ENCODE data around the gene AP3M1. TPM values are rescaled to one million over a fixed set of nuclear protein-coding genes. Genes with fewer than 3 reads are reported as not detected.
"Not testable (repeated sequence)": the region's sequence is repeated elsewhere in the genome, so short reads cannot be mapped to it uniquely, and the experiment has no call there.

The AP3M1 gene
- total RNA-seq, 1 donor from 2014 or later = 22.4 TPM

DNA sequence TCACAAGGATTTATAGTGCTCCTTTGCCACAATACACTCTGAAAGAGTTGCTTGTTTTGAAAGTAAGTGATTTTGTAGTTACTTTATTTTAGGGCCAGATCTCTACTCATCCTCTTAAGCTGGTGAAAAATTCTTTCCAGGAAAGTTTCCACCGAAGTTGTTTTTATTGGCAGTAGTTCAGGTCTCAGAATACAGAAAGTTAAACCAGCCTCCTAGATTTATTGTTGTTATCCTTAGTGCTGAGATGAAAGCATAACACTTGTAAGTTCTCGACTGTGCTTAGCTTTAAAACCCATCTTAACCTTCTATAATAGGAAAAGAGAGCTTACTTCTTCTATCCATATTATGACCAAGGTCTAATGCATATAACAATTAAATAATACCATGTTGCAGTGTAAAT lies 5.5 kb downstream of the AP3M1 start:
- H3K9me3 ChIP-seq (ENCODE audit: control insufficient read depth in 3 of 3, low read length in 3 of 3) = no peaks in the 10 kb centered on the region
- no peak overlapping the region for H3K27ac ChIP-seq (ENCODE audit: low read depth, low read length)
- H3K36me3 ChIP-seq (ENCODE audit: control insufficient read depth in 3 of 3, insufficient read depth in 3 of 3, low read length in 3 of 3) = peaks cover 0 to 1% (median under 1%) of the 10 kb centered on the region in 3 donors
- no peak overlapping the region for H3K9ac ChIP-seq (ENCODE audit: low read depth in 1 of 3, low read length in 3 of 3)
- H3K27me3 ChIP-seq (ENCODE audit: control insufficient read depth in 3 of 3, insufficient read depth in 3 of 3, low read length in 3 of 3) = no peaks in the 10 kb centered on the region
- no peak overlapping the region for H3K4me3 ChIP-seq (ENCODE audit: low read length in 3 of 3)
- peaks cover 6 to 28% (median 21%) of the 10 kb centered on the region in 3 donors for H3K4me1 ChIP-seq (ENCODE audit: control insufficient read depth in 3 of 3, insufficient read depth in 3 of 3, low read length in 3 of 3)

DNA sequence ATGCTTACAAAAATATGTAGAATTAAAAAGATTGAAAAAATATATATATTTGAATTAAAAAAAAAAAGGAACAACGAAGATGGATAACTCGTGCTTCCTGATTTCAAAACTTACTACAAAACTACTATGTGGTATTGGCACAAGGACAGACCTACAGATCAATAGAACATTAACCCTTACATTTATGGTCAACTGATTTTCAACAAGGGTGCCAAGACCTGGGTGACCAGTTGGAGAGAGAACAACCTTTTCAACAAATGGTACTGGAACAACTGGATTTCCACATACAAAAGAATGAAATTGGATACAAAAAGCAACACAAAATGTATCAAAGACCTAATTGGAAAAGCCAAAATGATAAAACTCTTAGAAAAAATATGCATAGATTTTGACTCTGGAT lies 10.1 kb downstream of the AP3M1 start:
- Histone ChIP-seq H3K9me3 (ENCODE audit: control insufficient read depth in 3 of 3, low read length in 3 of 3) (no peaks in the 10 kb centered on the region), H3K9ac (ENCODE audit: low read depth in 1 of 3, low read length in 3 of 3) (no peak overlapping the region), H3K27ac (ENCODE audit: low read depth, low read length) (no peak overlapping the region), H3K4me3 (ENCODE audit: low read length in 3 of 3) (no peak overlapping the region), H3K4me1 (ENCODE audit: control insufficient read depth in 3 of 3, insufficient read depth in 3 of 3, low read length in 3 of 3) (peaks cover 0 to 9% (median 8%) of the 10 kb centered on the region in 3 donors), H3K36me3 (ENCODE audit: control insufficient read depth in 3 of 3, insufficient read depth in 3 of 3, low read length in 3 of 3) (peaks cover 20 to 31% (median 28%) of the 10 kb centered on the region in 3 donors), H3K27me3 (ENCODE audit: control insufficient read depth in 3 of 3, insufficient read depth in 3 of 3, low read length in 3 of 3) (no peaks in the 10 kb centered on the region)

DNA sequence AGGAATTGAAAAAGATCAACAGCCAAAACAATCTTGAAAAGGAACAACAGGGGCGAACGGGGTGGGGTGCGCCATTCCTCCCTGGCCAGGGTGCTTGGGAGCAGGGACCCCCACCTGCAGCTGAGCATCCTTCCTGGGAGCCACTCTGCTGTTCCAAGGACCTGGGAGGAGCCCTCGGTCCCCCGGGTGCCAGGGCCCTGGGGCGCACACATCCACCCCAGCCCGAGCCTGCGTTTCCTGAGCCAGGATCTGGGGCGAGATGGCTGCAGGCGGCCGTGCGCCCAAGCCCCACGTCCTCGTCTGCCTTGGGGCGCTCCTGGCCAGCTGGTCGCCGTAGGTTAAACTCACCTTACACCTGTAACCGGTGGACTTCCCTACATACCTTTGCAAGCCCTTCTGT lies 10.6 kb downstream of the AP3M1 start:
- H3K27me3 ChIP-seq (ENCODE audit: control insufficient read depth in 3 of 3, insufficient read depth in 3 of 3, low read length in 3 of 3) = no peaks in the 10 kb centered on the region
- peaks cover 0 to 3% (median 2%) of the 10 kb centered on the region in 3 donors for H3K4me1 ChIP-seq (ENCODE audit: control insufficient read depth in 3 of 3, insufficient read depth in 3 of 3, low read length in 3 of 3)
- no peaks in the 10 kb centered on the region for H3K9me3 ChIP-seq (ENCODE audit: control insufficient read depth in 3 of 3, low read length in 3 of 3)
- H3K27ac ChIP-seq (ENCODE audit: low read depth, low read length) = no peak overlapping the region
- H3K9ac ChIP-seq (ENCODE audit: low read depth in 1 of 3, low read length in 3 of 3) = no peak overlapping the region
- peaks cover 20 to 34% (median 30%) of the 10 kb centered on the region in 3 donors for H3K36me3 ChIP-seq (ENCODE audit: control insufficient read depth in 3 of 3, insufficient read depth in 3 of 3, low read length in 3 of 3)
- H3K4me3 ChIP-seq (ENCODE audit: low read length in 3 of 3) = no peak overlapping the region

DNA sequence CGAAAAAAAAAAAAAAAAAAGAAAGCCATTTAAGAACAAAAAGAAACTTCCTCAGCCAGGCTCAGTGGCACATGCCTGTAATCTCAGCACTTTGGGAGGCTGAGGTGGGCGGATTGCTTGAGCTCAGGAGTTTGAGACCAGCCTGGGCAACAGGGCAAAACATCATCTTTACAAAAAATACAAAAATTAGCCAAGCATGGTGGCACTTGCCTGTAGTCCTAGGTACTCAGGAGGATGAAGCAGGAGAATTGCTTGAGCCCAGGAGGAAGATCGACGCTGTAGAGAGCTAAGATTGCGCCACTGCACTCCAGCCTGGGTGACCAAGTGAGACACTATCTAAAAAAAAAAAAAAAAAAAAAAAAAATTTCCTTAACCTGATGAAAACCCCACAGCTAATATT lies 12.0 kb downstream of the AP3M1 start:
- H3K4me3 ChIP-seq (ENCODE audit: low read length in 3 of 3); H3K9ac ChIP-seq (ENCODE audit: low read depth in 1 of 3, low read length in 3 of 3); H3K4me1 ChIP-seq (ENCODE audit: control insufficient read depth in 3 of 3, insufficient read depth in 3 of 3, low read length in 3 of 3); H3K9me3 ChIP-seq (ENCODE audit: control insufficient read depth in 3 of 3, low read length in 3 of 3); H3K27ac ChIP-seq (ENCODE audit: low read depth, low read length); H3K27me3 ChIP-seq (ENCODE audit: control insufficient read depth in 3 of 3, insufficient read depth in 3 of 3, low read length in 3 of 3): not testable (repeated sequence)
- H3K36me3 ChIP-seq (ENCODE audit: control insufficient read depth in 3 of 3, insufficient read depth in 3 of 3, low read length in 3 of 3) = peaks cover 20 to 40% (median 34%) of the 10 kb centered on the region in 3 donors

DNA sequence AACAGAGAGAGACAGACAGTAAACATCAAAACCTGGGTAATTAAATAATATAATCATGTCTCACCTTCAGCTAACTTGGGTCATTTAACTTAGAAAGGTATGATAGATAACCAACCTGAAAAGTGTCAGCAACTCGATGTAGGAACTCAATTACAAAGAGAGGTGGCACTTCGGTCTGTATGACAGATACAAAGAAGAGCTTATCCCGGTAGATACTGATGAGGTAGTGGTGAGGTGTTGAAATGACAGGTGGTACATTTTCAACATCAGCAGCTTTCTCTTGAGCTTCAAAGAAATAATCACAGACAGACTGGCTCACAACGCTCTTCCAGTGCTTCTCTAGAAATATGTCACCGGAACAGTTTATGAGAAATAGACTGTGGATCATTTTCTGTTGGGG lies 12.6 kb downstream of the AP3M1 start:
- H3K36me3 ChIP-seq (ENCODE audit: control insufficient read depth in 3 of 3, insufficient read depth in 3 of 3, low read length in 3 of 3) = peaks cover 24 to 40% (median 38%) of the 10 kb centered on the region in 3 donors
- no peaks in the 10 kb centered on the region for H3K9me3 ChIP-seq (ENCODE audit: control insufficient read depth in 3 of 3, low read length in 3 of 3)
- H3K27ac ChIP-seq (ENCODE audit: low read depth, low read length) = no peak overlapping the region
- no peaks in the 10 kb centered on the region for H3K27me3 ChIP-seq (ENCODE audit: control insufficient read depth in 3 of 3, insufficient read depth in 3 of 3, low read length in 3 of 3)
- H3K4me3 ChIP-seq (ENCODE audit: low read length in 3 of 3) = no peak overlapping the region
- no peak overlapping the region for H3K9ac ChIP-seq (ENCODE audit: low read depth in 1 of 3, low read length in 3 of 3)
- peaks cover 0 to 2% (median 0%) of the 10 kb centered on the region in 3 donors for H3K4me1 ChIP-seq (ENCODE audit: control insufficient read depth in 3 of 3, insufficient read depth in 3 of 3, low read length in 3 of 3)

DNA sequence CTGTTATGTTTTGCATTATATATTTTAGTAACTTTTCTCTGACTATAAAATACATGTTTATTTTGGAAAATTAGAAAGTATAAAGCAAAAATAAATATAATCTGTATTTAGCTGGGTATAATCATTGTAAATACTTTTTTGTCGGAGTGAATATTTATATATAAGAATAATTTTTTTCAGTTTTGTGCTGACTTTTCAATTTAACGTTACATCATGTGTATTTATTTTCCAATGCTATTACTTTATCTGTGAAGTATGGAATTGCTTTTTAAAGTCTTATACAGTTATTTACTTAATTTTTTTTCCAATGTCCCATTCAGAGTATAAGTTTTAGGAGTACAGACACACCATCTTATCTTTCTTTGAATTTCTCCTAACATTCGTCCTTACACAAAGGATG lies 15.2 kb downstream of the AP3M1 start:
- Histone ChIP-seq H3K27me3 (ENCODE audit: control insufficient read depth in 3 of 3, insufficient read depth in 3 of 3, low read length in 3 of 3) (no peaks in the 10 kb centered on the region), H3K27ac (ENCODE audit: low read depth, low read length) (no peak overlapping the region), H3K36me3 (ENCODE audit: control insufficient read depth in 3 of 3, insufficient read depth in 3 of 3, low read length in 3 of 3) (peaks cover 30 to 49% (median 48%) of the 10 kb centered on the region in 3 donors), H3K4me1 (ENCODE audit: control insufficient read depth in 3 of 3, insufficient read depth in 3 of 3, low read length in 3 of 3) (peaks cover 0 to 2% (median 0%) of the 10 kb centered on the region in 3 donors), H3K4me3 (ENCODE audit: low read length in 3 of 3) (no peak overlapping the region), H3K9me3 (ENCODE audit: control insufficient read depth in 3 of 3, low read length in 3 of 3) (no peaks in the 10 kb centered on the region), H3K9ac (ENCODE audit: low read depth in 1 of 3, low read length in 3 of 3) (no peak overlapping the region)

DNA sequence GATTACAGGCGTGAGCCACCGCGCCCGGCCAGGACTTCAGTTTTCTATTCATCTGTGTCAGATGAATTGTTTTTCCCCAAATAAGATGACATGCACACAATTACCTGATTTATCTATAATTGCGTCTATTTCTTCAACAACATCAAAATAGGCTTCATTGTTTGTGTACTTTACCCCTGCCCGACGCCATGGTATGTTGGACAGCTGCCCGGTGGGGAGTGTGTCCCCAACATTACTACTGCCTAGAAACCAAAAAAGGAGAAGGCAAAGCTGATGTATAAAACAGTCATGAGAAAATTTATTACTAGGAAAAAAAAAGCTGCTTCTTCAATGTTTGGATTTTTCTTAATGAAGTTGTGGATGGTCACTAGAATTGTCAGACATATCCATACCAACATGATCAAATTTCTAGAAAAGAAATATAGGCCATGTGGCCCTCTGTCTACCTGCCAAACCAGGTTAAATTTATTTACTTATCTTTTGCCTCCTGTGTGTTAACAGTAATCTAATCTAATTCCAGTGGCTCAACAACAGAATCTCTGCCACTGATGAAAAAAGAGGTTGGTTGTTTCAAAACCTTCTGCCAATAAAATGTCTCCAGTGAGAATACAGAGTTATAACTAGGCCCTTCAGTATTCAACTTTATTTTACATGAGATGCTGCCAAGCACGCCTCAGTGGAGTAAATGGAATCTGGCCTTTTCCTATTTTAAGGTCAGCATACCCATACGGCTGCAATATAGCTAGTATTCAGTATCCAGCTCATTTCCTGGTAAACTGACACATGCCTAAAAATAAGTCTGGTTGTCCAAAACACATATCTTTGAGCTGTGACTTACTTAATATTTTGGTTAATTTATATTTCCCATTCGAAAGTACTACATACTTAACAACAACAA lies 16.5 kb downstream of the AP3M1 start:
- no peaks in the 10 kb centered on the region for H3K9me3 ChIP-seq (ENCODE audit: control insufficient read depth in 3 of 3, low read length in 3 of 3)
- no peak overlapping the region for H3K4me3 ChIP-seq (ENCODE audit: low read length in 3 of 3)
- no peak overlapping the region for H3K9ac ChIP-seq (ENCODE audit: low read depth in 1 of 3, low read length in 3 of 3)
- peaks cover 27 to 53% (median 51%) of the 10 kb centered on the region in 3 donors for H3K36me3 ChIP-seq (ENCODE audit: control insufficient read depth in 3 of 3, insufficient read depth in 3 of 3, low read length in 3 of 3)
- peak overlapping the region; percentile 25 for H3K27ac ChIP-seq (ENCODE audit: low read depth, low read length)
- peaks cover 0 to 2% (median 0%) of the 10 kb centered on the region in 3 donors for H3K4me1 ChIP-seq (ENCODE audit: control insufficient read depth in 3 of 3, insufficient read depth in 3 of 3, low read length in 3 of 3)
- no peaks in the 10 kb centered on the region for H3K27me3 ChIP-seq (ENCODE audit: control insufficient read depth in 3 of 3, insufficient read depth in 3 of 3, low read length in 3 of 3)

DNA sequence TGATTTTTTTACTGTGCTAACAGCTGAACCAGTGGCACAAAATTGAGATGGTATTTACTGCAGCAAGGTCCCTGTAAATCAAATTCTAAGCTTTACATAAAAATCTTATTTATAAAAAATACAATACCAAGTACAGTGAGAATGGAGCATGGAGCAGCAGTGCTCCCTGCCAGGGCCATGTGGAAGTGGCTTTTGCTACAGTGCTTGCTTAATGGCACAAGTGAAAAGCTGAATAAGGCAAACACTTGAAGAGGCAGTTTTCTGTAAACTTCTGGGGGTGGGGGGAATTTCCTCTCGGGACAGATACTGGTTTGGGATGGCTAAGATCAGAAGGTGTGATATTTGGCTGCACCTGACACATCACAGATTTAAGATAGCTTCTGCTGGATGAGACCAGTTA lies 27.5 kb downstream of the AP3M1 start:
- H3K27ac ChIP-seq (ENCODE audit: low read depth, low read length) = no peak overlapping the region
- no peaks in the 10 kb centered on the region for H3K27me3 ChIP-seq (ENCODE audit: control insufficient read depth in 3 of 3, insufficient read depth in 3 of 3, low read length in 3 of 3)
- no peak overlapping the region for H3K9ac ChIP-seq (ENCODE audit: low read depth in 1 of 3, low read length in 3 of 3)
- no peaks in the 10 kb centered on the region for H3K4me1 ChIP-seq (ENCODE audit: control insufficient read depth in 3 of 3, insufficient read depth in 3 of 3, low read length in 3 of 3)
- no peak overlapping the region for H3K4me3 ChIP-seq (ENCODE audit: low read length in 3 of 3)
- H3K9me3 ChIP-seq (ENCODE audit: control insufficient read depth in 3 of 3, low read length in 3 of 3) = no peaks in the 10 kb centered on the region
- peaks cover 17 to 71% (median 66%) of the 10 kb centered on the region in 3 donors for H3K36me3 ChIP-seq (ENCODE audit: control insufficient read depth in 3 of 3, insufficient read depth in 3 of 3, low read length in 3 of 3)

DNA sequence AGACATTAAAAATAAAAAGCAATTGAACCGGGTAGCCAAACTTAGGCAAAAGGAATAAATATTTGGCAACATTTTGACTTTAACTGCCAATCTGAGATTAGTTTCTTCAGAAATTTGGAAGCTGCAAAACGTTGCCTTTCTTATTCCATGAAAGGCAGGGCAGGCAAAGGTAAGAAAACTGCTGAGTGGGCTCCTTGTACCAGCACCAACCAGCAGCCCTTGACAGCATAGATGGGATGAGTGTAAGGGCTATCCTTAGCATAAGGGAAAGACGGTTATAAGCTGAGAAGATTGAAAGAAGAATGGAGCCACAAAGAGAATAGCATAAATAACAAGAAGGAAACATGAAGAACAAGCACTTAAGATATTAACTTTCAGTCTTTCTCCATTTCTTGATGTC lies 28.6 kb downstream of the AP3M1 start:
- Histone ChIP-seq H3K36me3 (ENCODE audit: control insufficient read depth in 3 of 3, insufficient read depth in 3 of 3, low read length in 3 of 3) (peaks cover 20 to 75% (median 74%) of the 10 kb centered on the region in 3 donors), H3K27ac (ENCODE audit: low read depth, low read length) (no peak overlapping the region), H3K27me3 (ENCODE audit: control insufficient read depth in 3 of 3, insufficient read depth in 3 of 3, low read length in 3 of 3) (no peaks in the 10 kb centered on the region), H3K9ac (ENCODE audit: low read depth in 1 of 3, low read length in 3 of 3) (no peak overlapping the region), H3K4me1 (ENCODE audit: control insufficient read depth in 3 of 3, insufficient read depth in 3 of 3, low read length in 3 of 3) (no peaks in the 10 kb centered on the region), H3K9me3 (ENCODE audit: control insufficient read depth in 3 of 3, low read length in 3 of 3) (no peaks in the 10 kb centered on the region), H3K4me3 (ENCODE audit: low read length in 3 of 3) (no peak overlapping the region)

DNA sequence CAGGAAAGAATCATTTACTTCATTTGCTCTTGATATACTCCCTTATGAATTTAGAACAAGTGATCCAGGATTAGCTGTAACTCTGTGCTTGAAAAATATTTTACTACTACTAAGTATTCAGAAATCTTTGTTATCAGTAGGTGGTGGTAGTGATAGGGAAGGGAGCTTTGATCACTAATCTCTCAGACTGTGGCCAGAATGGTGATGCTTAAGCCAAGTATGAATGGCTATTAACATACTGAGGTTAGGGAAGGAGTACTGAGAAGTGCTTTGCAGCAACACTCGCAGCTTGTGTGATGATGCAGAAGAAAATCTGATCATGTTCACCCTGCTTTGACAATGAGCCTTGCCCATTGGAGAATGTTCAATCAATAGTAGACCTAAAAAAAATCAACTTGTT lies 29.3 kb downstream of the AP3M1 start:
- Histone ChIP-seq H3K4me3 (ENCODE audit: low read length in 3 of 3) (no peak overlapping the region), H3K27ac (ENCODE audit: low read depth, low read length) (no peak overlapping the region), H3K9me3 (ENCODE audit: control insufficient read depth in 3 of 3, low read length in 3 of 3) (no peaks in the 10 kb centered on the region), H3K4me1 (ENCODE audit: control insufficient read depth in 3 of 3, insufficient read depth in 3 of 3, low read length in 3 of 3) (no peaks in the 10 kb centered on the region), H3K36me3 (ENCODE audit: control insufficient read depth in 3 of 3, insufficient read depth in 3 of 3, low read length in 3 of 3) (peaks cover 20 to 78% (median 75%) of the 10 kb centered on the region in 3 donors), H3K27me3 (ENCODE audit: control insufficient read depth in 3 of 3, insufficient read depth in 3 of 3, low read length in 3 of 3) (no peaks in the 10 kb centered on the region), H3K9ac (ENCODE audit: low read depth in 1 of 3, low read length in 3 of 3) (no peak overlapping the region)
